ENCODE data around the gene FADS6. TPM values are rescaled to one million over a fixed set of nuclear protein-coding genes. Genes with fewer than 3 reads are reported as not detected.
A peak's percentile ranks its signal among the peaks of the same experiment; 100 is the strongest.

FADS6 gene
- total RNA-seq, 1 experiment from 2014 or later, result not detected

GRCh38 chr17:74839990-74840852, 53.2 kb downstream of the FADS6 start:
- in situ Hi-C loops (cut with HindIII; ENCODE audit: low sequenced_read_pairs), result no loop called here
- DNase-seq (ENCODE audit: low spot score), result no peak

- DNase-seq (ENCODE audit: low spot score), result no peak
- in situ Hi-C loops (cut with HindIII; ENCODE audit: low sequenced_read_pairs), result no loop called here
Measured at GRCh38 chr17:74838274-74838673, 55.2 kb downstream of the FADS6 start.

GRCh38 chr17:74836691-74837467, 56.6 kb downstream of the FADS6 start:
- in situ Hi-C loops (cut with HindIII; ENCODE audit: low sequenced_read_pairs), result no loop called here
- DNase-seq (ENCODE audit: low spot score), result no peak

GRCh38 chr17:74836191-74836590, 57.2 kb downstream of the FADS6 start:
- DNase-seq (ENCODE audit: low spot score), result no peak
- in situ Hi-C loops (cut with HindIII; ENCODE audit: low sequenced_read_pairs), result no loop called here

- in situ Hi-C loops (cut with HindIII; ENCODE audit: low sequenced_read_pairs), result no loop called here
- peak; percentile 92 for DNase-seq (ENCODE audit: low spot score)
Measured at GRCh38 chr17:74833501-74834377, 59.7 kb downstream of the FADS6 start.

GRCh38 chr17:74832421-74832820, 61.0 kb downstream of the FADS6 start:
- no peak for DNase-seq (ENCODE audit: low spot score)
- in situ Hi-C loops (cut with HindIII; ENCODE audit: low sequenced_read_pairs), result no loop called here

- DNase-seq (ENCODE audit: low spot score), result no peak
- in situ Hi-C loops (cut with HindIII; ENCODE audit: low sequenced_read_pairs), result no loop called here
Measured at GRCh38 chr17:74831444-74832146, 61.8 kb downstream of the FADS6 start.

- in situ Hi-C loops (cut with HindIII; ENCODE audit: low sequenced_read_pairs), result no loop called here
- no peak for DNase-seq (ENCODE audit: low spot score)
Measured at GRCh38 chr17:74830861-74831260, 62.6 kb downstream of the FADS6 start.

GRCh38 chr17:74827800-74828199, 65.6 kb downstream of the FADS6 start:
- peak; percentile 72 for DNase-seq (ENCODE audit: low spot score)
- in situ Hi-C loops (cut with HindIII; ENCODE audit: low sequenced_read_pairs), result no loop called here

Other genes starting within 250 kb of the FADS6 start
- not detected in 2 replicates for gene CD300LF, start 180.7 kb downstream of the FADS6 start, total RNA-seq (2014; rRNA removed; shearing (Covaris generic))
- 1.4 and 4.2 TPM in 2 replicates for gene RAB37, start 156.4 kb downstream of the FADS6 start, total RNA-seq (2014; rRNA removed; shearing (Covaris generic))
- 82.3 and 90.0 TPM in 2 replicates for gene NHERF1, start 145.0 kb downstream of the FADS6 start, total RNA-seq (2014; rRNA removed; shearing (Covaris generic))
- gene NAT9, start 117.3 kb downstream of the FADS6 start, total RNA-seq (2014; rRNA removed; shearing (Covaris generic)), result 31.0 and 32.7 TPM in 2 replicates
- gene GRIN2C, start 33.7 kb downstream of the FADS6 start, total RNA-seq (2014; rRNA removed; shearing (Covaris generic)), result 0.37 and 1.3 TPM in 2 replicates
- gene FDXR, start 20.6 kb downstream of the FADS6 start, total RNA-seq (2014; rRNA removed; shearing (Covaris generic)), result 120 and 154 TPM in 2 replicates
- gene USH1G, start 29.6 kb upstream of the FADS6 start, total RNA-seq (2014; rRNA removed; shearing (Covaris generic)), result 1.4 and 1.9 TPM in 2 replicates
- gene OTOP2, start 30.6 kb upstream of the FADS6 start, total RNA-seq (2014; rRNA removed; shearing (Covaris generic)), result not detected in 2 replicates
- not detected in 2 replicates for gene OTOP3, start 42.3 kb upstream of the FADS6 start, total RNA-seq (2014; rRNA removed; shearing (Covaris generic))
- 2.1 and 4.7 TPM in 2 replicates for gene HID1, start 79.1 kb upstream of the FADS6 start, total RNA-seq (2014; rRNA removed; shearing (Covaris generic))
- 21.8 and 24.4 TPM in 2 replicates for gene CDR2L, start 94.0 kb upstream of the FADS6 start, total RNA-seq (2014; rRNA removed; shearing (Covaris generic))
- gene MRPL58, start 119.0 kb upstream of the FADS6 start, total RNA-seq (2014; rRNA removed; shearing (Covaris generic)), result 98.4 and 99.0 TPM in 2 replicates
- gene ATP5PD, start 153.3 kb upstream of the FADS6 start, total RNA-seq (2014; rRNA removed; shearing (Covaris generic)), result 206 and 238 TPM in 2 replicates
- gene KCTD2, start 153.6 kb upstream of the FADS6 start, total RNA-seq (2014; rRNA removed; shearing (Covaris generic)), result 26.8 and 27.8 TPM in 2 replicates
- gene SLC16A5, start 194.3 kb upstream of the FADS6 start, total RNA-seq (2014; rRNA removed; shearing (Covaris generic)), result 11.0 and 25.5 TPM in 2 replicates
- 10.5 and 13.6 TPM in 2 replicates for gene ARMC7, start 216.3 kb upstream of the FADS6 start, total RNA-seq (2014; rRNA removed; shearing (Covaris generic))
- 104 and 142 TPM in 2 replicates for gene NT5C, start 238.1 kb upstream of the FADS6 start, total RNA-seq (2014; rRNA removed; shearing (Covaris generic))

All from G401 (cell line).